ENCODE measurements around the gene PRLR.

PRLR gene

DNA sequence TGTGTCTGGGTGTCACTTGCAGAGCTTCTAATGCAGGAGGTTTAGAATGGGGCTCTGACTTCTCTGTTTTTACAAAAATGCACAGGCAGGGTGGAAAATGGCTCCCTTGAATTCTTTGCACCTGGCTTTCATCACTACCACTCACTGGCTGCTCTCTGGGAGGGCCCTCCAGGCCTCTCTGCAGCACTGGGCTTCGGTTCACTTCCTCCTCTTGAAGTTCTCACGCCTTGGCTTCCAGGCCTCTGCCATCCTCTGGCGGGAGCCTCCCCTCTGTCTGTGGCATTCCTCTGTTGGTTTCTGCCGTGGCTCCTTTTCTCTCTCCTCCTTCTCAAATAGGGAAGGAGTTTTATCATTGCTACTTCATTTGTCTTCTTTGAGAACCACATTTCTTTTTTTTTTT, 2.8 kb upstream of the PRLR start:
- no peak for DNase-seq

DNA sequence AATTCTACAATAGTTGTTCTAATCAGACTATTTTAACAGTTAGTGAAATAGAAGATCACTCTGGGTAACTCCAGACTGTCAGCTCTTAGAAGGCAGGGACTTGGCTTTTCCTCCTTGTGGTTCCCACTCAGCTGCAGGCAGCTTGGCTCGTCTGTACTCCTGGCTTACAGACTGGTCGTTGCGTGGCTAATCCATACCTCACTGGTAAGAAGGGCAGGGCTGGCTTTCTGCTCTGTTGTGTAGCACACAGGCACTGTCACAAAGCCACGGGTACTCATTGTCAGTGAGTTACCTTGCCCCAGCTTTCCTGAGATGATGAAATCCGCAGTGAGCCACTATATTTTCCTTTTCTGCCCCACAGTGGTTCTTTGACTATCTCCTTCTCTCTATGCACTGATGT, 1.8 kb upstream of the PRLR start:
- no peak for DNase-seq

DNA sequence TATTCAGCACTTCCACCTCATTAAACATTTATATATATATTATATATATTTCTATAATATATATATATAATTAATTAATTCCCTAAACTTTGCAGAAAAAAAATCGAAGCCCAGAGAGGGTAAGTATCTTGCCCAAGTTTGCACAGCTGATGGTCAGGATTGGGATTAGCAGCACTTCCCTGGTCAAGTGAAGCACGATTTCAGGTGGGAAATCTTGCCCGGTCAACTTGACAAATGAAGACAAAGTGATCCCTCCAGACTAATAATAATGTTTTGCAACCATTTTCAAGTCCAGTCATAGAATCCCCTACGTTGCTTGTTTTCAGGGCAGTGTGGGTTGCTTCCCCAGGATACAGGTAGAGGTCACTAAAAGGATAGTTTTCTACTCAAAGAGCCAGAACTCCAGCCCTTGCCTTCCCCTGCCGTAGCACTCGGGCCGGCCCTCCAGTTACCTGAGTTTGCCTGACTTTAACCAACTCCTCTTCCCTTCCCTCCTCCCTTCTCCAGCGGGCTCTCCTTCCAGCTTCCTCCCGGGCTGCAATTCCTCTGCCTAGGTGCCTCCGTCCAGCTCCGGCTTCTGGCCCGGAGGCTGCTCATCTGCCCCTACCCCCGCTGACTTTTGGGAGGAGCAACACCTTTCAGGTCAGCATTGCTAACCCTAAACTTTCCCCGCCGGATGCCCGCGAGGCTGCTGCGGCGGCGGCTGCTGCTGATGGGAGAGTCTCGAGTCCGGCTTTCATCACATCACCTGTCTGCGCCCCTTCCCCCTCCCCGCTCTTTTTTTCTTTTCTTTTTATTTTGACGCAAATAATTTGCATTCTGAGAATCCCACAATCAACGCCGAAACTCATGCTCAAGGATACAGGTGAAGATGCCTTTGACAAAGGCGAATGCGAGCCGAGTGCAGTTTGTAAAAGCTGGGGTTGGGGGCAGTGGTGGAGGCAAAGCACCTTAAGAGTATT, 930 bp downstream of the PRLR start:
- no peak for DNase-seq

DNA sequence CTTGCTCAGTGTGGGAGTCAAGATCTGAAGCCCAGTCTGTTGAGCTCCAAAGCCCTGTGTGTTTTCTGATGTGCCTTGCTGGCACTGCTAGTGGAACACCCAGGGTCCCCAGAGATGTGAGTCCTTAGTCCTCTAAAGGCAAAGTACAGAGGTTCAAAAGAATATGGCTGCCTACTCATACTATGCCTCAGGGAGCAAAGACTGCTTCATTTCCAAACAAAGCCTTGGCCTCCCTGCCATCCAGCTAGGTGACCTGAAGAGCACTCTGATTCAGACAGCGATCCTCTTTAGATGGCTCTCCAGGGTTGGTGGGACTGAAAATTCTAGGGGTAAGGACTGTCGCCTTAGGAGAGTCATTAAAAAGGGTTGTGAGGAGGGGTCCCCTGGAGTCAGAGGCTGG, 2.0 kb downstream of the PRLR start:
- no peak for DNase-seq

DNA sequence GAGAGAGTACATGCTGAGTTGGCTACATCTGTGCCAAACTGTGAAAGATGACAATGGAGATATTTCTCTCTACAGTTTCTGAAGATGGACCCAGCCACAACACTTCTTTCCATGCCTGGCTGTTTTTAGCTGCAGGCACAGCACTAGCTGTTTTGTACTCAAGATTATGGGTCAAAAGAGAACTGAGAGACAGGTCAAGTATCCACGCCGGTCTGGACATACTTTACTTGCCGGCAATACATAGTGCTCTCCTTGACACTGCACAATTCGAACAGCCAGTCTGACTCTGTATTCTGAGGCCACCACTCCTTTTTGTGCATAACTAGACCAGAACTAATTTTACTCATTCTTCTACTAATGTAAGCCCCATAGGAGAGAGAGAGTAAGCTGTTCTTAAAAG, 2.6 kb downstream of the PRLR start:
- DNase-seq, result no peak

DNA sequence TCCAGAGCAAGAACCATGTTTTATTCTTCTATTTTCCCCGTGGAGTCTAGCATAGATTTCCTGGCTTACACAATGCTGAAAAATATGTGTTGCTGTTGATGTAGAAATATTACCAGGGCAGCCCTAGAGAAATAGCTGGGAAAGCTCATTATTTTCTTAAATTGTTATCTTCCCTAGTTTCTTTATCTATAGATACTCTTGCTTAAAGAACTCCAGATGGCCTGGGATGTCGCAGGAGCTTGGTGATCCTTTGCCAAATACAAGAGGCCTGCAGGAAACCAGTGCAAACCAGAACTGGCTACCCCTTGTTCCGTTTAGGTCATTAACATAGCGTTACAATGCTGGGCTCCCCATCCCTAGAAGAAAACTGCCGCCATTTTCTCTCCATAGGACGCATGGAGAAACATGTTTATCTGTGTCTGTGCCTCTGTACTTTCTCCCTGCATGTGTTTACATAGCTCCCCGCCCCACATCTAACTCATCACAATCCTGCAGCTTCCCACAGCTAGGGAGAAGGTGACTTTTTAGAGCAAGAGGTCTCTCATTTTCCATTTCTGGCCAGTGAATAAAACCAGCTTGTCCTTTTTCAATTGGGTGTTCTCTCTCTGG, 6.4 kb downstream of the PRLR start:
- DNase-seq, result no peak

DNA sequence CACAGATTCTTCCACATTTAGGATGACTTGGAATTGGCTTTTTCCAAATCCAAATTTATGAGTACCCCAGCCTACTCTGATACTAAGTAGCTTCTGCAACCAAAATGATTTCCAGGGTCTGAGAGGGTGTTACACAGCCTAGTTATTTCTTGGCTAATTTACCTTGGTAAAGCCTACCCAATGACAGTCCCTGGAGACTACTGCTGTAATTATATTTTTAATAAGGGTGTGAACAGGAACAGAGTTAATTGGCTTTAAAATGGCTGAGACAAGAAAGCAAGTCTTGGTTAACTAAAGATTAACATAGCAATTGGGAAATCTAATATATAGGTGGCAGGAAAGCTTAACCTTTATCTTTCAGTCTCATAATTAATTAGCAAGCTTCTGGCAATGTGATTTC, 9.3 kb downstream of the PRLR start:
- no peak for DNase-seq

DNA sequence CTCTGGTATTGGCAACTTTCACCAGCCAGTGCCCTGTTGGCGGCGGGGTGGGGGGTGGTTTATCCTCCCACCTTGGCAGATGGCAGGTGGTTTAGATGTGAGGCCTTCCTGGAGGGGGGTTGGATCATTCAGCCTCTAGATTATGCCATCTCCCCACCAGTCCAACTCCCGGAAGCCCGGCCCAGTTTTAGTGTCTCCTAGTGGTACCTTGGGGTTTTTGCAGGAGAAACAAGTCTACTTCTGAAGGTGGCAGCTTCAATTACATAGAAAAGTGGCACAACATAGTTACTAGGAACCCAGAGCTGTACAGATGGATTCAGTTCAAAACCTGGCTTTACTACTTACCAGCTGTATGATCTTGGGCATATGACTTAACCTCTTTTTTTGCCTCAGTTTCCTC, 11.3 kb downstream of the PRLR start:
- no peak for DNase-seq

DNA sequence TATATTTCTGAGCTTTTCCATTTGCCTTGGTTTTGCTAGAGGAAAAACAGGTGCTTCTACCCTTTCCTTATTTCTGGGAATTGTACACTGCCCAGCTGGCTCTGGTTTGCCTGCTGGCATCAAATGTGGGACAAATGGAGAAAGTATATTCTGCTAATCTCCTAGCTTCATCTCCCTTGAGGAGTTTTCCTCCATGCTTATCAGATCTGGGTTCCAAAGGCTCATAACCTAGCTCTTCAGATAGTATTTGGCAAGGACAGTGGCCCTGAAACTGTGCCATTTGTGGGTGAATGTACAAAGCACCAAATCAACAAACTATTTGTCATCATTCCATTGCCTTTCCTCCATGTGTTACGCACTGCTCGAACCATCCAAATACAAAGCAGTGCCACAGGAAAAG, 16.2 kb downstream of the PRLR start:
- no peak for DNase-seq

DNA sequence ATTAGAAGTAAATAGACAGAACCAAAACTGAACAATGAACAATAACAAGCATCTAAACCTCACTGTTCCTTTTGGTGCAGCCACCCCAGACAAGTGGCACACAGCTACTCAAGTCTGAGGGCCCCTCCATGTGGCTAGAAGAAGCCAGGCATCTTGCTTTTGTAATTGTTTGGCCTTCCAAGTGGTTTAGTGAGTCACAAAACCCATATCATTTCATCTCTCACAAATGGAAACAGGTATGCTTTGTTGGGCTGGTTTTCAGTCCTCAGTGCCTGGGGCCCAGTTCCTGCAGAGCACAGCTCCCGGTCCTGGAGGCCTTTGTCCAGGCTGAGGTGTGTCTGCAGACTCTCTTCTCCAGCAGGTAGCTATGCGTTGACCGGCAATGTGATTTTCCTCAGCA, 16.7 kb downstream of the PRLR start:
- no peak for DNase-seq

DNA sequence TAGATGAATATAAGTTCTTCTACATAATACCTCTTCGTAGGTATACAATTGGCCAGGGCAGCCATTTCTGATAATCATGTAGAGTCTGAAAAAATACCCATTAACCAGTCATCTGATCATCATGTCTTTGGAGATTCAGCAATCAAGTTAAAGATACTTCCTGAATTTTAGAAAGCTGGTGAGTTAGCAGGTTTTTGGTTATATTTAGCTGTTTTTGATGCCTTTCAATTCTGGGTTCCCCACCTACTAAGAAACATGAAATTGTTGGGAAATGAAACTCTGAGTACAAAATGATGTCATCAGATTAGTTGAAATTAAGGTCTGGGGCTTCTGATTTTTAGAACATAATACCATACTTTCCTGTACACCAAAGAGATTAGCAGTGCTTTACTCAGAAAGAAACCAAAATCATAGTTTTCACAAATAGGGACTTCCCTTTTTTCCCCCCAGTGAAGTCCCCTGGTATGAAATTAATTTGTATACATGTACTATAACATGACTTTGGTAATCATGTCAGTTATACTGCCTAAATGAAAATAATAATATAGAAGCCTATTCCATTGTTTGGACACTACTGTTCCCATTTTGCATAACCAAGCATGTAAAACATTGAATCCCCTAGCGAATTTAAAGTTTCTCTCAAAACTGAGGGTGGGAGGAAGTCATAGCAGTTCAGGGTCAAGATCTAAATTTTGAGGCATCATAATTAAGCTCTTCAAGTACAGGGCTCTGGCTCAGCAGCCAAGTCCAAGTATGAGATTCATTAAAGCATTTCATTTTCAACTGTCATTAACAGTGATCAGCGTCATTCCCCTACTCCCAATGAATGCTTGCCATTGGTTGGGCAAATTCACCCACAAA, 17.9 kb downstream of the PRLR start:
- no peak for DNase-seq

DNA sequence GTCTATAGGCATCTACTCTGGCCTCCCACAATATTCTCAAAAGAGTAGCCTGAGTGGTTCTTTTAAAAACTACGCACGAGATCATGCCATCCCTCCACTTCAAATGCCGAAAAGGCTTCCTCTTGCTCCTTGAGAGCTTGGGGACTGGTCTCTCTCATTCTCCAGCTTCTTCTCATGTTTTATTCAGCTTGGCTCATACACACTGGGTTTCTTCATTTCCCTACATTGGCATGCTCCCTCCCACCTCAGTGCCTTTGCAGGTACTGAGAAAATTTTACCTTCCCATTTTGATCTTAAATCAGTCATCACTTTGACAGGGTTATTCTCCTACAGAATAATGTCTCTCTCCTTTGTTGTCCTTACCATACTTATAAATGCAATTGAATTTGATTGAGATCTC, 20.4 kb downstream of the PRLR start:
- no peak for DNase-seq

DNA sequence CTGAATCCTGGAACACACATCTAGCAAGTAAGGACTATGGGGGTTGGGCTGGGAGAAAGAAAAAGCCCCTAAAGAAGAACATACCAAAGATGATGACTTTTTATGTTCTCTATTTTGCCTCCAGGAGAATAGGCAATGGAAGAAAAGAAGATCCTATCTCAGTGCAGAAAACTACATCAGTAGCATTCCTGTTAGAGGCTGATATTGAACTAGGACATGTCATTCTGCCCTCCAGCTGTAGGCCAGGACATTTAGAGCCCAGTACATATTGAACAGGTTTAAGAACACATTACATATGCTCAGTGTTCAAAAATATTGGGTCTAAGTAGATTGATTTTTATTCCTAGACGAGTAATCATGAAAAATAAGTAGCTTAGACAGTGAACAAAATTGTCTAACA, 24.7 kb downstream of the PRLR start:
- DNase-seq, result no peak

DNA sequence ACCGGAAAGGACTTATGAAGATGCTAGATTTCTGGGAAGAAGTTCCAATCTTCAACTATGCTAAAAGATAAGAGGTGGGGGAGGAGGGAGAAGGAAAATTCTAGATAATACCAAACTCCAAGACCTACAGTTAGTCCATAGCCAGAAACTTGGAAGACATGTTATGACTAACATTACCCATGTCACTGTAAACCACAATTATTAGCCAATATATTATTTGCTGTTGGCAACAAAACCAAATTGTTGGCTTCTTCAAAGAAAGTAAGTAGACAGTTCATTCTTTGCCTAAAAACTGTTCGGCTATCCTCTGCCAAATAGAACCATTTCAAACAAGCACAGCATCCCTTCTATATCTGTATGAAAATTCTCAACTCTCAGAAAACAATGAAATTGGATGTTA, 25.1 kb downstream of the PRLR start:
- no peak for DNase-seq

DNA sequence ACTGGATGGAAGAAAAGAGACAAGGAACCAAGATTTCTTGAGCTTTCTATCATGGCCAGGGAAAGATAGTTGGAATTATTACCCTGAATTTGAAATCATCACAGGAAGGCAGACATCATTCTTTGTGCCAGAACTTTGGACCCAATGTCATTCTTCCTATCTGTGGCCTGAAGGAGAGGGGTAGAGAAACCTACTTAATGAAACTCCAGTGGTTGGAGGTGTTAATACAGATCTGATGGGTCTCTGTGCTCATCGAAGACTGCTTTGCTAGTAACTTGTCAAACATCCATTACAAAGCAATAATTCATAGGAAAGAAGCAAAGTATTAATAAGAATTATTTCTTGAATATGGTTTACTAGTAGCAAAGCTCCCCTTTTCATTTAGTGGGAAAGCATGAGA, 26.9 kb downstream of the PRLR start:
- DNase-seq, result no peak

DNA sequence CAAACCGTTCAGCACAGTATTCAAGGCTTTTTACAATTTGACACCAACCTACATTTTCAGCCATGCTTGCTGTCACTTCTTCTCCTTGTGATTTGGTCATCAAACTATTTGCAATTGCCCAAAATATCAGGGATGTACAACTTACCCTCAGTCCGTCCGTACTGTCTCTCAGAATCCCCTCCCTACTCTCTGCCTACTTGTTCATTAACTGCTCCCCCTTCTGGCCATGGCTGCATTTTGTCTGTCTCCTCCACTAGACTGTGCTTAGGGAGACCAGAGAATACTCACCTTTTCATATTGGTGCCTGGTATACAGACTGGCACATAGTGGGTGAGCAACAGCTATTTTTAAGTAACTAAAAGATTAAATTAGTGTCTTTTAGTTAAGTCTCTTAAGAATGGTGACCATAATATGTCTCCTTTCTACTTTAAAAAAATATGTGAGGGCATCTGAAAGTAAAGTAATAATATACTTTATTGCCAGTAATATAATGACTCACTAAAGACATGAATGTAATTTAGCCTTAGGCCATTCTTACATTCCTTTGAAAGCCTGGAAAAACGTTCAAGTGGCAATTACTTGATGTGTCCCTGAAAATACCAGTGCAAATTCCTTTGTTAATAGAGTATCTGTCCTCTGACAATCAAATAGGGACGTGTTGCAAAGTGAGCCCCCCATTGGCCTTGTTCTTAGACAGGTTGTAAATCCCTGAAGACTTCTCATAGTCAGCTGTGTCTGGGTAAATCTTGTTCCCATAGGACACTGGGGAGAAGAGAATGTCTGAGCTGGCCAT, 27.8 kb downstream of the PRLR start:
- DNase-seq, result no peak

DNA sequence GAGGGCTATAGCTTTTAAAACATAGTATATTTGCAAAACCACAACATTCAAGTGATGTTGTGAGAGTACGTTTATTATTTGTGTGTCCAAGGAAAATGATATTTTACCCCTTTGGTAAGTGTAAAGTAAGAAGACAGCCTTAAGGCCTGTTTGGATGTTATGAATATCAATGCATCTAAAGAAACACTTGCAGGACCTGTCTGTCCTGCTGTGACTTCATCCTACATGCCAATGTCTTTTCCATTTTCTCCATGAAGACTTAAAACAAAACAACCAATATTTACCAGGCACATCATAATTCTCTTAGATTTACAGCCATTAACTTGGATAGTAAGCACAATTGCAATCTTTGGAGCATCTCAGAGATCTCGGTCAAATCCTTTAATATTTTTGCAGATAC, 29.0 kb downstream of the PRLR start:
- no peak for DNase-seq

DNA sequence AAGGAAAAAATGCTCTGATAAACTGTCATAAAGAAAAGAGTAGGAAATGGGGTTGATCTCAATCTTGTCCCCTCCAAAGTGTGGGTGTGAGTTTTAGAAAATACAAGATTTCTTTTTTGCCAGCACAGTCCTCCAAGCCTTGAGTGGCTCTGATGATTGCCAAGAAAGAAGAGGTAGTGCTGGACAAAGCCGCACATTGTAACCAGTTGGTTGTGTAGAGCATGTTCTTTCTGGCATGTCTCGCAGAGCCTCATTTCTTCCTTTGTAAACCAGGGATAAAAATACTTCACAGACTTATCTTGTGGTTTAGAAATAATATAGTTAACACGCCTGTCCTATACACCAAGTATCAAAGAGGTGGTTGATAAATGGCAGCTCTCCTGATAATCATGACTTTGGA, 30.4 kb downstream of the PRLR start:
- DNase-seq, result no peak

DNA sequence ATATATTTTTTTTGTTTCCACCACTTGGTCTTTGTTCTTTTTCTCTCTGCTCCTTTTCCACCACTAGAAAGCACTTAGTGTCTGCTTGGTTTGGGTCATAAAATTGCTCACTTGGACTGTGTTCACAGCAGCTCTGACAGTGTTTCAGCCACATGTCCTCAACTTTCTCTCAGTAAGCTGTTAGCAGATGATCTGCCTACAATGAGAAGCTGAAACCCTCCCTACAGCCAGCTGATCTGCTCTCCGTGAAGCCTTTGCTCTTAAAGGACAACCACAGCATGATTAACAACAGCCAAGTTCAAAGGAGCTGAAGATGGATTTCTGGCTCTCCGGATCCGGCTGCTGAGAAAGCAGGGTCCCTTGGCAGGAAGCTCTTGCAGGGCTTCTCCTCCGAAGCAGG, 31.6 kb downstream of the PRLR start:
- DNase-seq, result no peak

DNA sequence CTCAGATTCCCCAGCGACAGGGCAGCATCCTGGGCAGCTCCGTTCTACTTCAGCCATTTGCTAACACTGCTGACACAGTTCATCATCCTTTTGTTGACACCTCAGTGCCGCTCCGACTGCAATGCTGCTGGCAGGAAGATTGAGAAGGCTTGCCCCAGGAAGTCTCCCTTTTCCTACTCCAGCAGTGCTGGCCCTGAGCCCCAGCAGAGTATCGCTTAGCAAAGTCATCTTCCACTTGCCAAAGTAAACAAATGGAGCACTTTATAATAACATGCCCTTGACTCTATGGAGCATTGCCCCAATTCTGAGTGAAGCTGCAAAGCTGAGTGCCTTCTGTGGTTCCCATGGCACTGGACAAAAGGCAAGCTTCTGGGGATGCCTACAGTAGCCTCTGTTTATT, 32.2 kb downstream of the PRLR start:
- peak; percentile 7 for DNase-seq

DNA sequence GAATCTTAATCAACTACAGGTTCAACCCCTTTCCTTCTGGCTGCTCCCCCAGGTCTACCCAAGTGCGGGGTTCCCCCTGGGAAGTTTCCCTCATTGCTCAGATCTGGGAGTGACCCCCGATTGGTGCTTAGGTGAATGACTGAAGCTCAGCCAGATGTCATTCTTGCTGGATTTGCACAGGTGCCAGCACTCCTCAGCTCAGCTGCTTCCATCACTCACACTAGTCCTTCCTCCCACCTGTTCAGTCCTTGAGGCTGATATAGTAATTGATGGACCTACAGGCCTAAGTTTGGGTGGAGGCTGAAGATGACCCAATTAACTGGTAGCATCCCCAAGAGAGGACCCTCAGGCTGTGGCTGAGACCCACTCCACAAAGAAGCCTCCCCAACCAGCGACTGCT, 32.9 kb downstream of the PRLR start:
- no peak for DNase-seq

DNA sequence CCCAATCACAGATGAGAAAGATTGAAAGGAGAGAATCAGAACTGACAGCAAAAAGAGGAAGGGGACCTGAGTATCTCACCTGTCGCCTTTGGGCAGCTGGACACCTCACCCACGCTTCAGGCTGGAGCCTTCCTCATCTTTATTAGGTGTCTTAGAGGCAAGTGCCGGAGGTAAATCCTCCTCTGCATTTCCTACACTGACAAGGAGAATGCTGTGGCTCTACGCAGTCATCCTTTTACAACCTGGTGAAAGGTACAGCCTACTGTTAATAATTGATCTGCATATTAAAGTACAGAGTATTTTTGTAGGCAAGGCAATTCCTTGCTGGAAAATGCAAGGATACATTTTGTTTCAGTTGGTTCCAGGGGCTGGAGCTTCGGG, 34.8 kb downstream of the PRLR start:
- DNase-seq, result no peak

All from DMS79 treated with DMSO at 0.1 percent for 48 hours (cell line).